ENCODE data around the gene DGKQ.

DGKQ gene

DNA sequence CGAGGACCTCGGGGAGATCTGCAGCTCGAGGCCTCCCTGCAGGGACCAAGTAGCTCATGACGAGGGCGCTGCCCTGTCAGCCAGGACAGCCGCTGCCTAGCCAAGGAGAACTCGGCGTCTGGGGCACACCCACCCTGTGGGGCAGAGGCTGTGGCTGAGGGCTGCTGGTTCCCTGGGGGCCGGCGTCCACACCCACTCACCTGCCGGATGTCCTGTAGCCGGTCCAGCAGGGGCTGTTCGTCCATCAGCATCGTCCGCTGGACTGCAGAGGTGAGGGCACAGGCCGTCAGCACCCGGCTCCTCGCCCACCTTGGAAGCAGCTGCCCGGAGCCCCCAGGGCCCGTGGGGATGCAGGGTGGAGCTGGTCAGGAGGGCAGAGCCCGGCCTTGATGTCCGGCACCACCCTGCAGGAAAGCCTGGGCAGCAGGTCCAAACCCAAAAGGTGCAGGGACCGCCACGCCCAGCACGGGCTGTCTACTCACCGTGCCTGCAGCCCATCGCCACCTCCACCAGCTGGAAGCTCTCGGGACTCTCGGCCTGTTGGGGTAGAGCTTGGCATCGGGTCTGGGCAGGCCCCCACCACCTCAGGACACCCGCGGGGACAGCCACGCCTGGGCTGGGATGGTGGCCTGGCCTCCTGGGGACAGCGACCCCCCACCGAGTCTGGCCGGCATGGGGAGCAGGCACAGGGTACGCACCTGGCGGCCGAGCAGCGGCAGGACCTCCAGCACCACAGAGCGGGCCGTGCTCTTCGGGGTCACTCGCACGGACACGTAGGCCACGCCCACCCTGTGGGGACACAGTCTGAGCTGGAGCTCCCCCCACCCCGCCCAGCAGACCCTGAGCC is 6.9 kb downstream of the DGKQ start:
- no peak overlapping the region for H3K27ac ChIP-seq
- no peaks in the 10 kb centered on the region for H3K4me1 ChIP-seq (ENCODE audit: control insufficient read depth in 1 of 2, insufficient read depth in 1 of 2, low read depth in 1 of 2, low read length in 1 of 2)
- H3K9me3 ChIP-seq, result no peaks in the 10 kb centered on the region
- TF ChIP-seq, protein P1, sequence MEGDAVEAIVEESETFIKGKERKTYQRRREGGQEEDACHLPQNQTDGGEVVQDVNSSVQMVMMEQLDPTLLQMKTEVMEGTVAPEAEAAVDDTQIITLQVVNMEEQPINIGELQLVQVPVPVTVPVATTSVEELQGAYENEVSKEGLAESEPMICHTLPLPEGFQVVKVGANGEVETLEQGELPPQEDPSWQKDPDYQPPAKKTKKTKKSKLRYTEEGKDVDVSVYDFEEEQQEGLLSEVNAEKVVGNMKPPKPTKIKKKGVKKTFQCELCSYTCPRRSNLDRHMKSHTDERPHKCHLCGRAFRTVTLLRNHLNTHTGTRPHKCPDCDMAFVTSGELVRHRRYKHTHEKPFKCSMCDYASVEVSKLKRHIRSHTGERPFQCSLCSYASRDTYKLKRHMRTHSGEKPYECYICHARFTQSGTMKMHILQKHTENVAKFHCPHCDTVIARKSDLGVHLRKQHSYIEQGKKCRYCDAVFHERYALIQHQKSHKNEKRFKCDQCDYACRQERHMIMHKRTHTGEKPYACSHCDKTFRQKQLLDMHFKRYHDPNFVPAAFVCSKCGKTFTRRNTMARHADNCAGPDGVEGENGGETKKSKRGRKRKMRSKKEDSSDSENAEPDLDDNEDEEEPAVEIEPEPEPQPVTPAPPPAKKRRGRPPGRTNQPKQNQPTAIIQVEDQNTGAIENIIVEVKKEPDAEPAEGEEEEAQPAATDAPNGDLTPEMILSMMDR (IDR thresholded peaks at IDR 0.05), result no peak
- peaks cover 62% of the 10 kb centered on the region for H3K36me3 ChIP-seq
- no peak overlapping the region for H3K4me3 ChIP-seq (ENCODE audit: low read depth in 1 of 2, low read length in 1 of 2)
- H3K27me3 ChIP-seq, result peaks cover 49% of the 10 kb centered on the region

DNA sequence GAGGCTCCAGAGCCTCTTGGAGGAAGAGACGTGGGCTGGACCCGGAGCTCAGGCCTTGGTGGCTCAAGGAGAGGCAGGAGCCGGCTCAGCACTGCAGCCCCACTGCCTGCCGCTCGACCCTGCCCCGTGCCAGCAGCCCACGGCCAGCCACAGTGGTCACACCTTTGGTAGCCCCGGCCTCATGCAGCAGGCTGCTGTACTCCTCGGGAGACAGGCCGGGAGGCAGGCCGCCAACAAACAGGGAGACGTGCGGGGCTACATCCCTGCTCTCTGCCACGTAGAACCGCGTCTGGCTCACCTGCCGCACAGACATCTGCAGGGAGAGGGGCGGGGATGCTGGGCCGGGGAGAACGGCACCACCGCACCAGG is 7.6 kb downstream of the DGKQ start:
- H3K9me3 ChIP-seq, result no peaks in the 10 kb centered on the region
- TF ChIP-seq, protein P1 (IDR thresholded peaks at IDR 0.05), result no peak
- H3K36me3 ChIP-seq, result peaks cover 69% of the 10 kb centered on the region
- no peaks in the 10 kb centered on the region for H3K4me1 ChIP-seq (ENCODE audit: control insufficient read depth in 1 of 2, insufficient read depth in 1 of 2, low read depth in 1 of 2, low read length in 1 of 2)
- H3K4me3 ChIP-seq (ENCODE audit: low read depth in 1 of 2, low read length in 1 of 2), result no peak overlapping the region
- no peak overlapping the region for H3K27ac ChIP-seq
- peaks cover 41% of the 10 kb centered on the region for H3K27me3 ChIP-seq

DNA sequence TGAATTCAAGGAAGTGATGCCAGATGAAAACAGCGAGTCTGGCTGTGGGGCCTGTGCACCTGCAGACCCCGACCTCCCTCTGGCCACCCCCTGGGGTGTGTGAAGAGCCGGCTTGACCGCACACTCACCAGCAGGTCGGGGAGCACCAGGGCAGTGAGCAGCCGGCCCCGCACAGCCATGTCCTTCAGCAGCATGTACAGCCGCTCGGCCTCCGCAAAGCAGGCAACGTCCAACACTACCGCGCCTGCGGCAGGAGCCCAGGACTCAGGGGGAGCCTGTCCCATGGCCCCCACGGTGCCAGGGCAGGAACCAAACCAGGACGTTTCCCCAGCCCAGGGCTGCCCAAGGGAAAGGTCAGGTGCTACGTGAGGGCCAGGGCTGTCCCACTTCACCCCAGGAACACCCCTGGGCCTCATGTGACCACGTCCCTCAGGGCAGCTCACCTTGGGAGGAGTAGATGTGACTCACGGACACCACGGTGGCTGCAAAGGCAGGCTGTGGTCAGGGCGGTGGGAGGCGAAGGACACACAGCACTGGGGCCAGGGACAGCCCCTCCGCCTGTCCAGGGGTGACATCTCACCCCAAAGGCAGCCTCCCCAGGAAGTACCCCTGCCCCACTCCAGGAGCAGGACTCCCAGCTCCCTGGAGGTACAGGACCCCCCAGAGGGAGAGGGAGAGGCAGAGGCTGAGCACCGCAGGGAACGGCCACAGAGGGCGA is 8.2 kb downstream of the DGKQ start:
- no peaks in the 10 kb centered on the region for H3K9me3 ChIP-seq
- H3K27ac ChIP-seq, result no peak overlapping the region
- peaks cover 37% of the 10 kb centered on the region for H3K27me3 ChIP-seq
- no peak overlapping the region for H3K4me3 ChIP-seq (ENCODE audit: low read depth in 1 of 2, low read length in 1 of 2)
- TF ChIP-seq, protein P1 (IDR thresholded peaks at IDR 0.05), result no peak
- H3K4me1 ChIP-seq (ENCODE audit: control insufficient read depth in 1 of 2, insufficient read depth in 1 of 2, low read depth in 1 of 2, low read length in 1 of 2), result no peaks in the 10 kb centered on the region
- peaks cover 75% of the 10 kb centered on the region for H3K36me3 ChIP-seq

DNA sequence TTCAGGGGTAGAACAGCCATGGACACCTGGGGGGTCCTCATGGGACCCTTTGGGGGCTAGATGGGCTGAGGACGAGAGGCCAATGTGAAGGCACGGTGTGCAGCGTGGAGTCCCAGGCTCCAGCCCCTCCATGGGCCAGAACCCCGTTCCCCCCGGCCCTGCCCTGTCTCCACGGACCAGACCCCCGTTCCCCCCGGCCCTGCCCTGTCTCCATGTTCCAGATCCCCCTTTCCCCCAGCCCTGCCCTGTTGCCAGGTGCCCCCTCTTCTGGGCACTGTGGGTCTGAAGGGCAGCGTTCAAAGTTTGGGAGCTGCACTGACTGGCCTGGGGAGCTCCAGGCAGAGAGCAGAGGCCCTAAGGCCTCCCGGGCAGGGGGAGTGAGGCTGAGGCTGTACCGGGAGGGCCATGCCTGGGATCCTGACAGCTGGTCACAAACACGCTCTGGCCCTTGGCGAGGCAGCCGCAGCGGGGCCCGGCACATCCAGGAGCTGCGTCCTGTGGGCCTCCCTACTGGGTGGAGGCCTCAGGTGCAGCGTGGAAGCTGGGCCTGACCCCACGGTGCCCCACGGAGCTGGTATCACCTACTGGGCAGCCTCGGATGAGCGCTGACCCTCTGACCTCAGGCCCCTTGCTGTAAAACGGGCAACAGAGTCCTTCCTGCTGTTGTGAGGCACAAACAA is 8.9 kb downstream of the DGKQ start:
- Histone ChIP-seq H3K4me1 (ENCODE audit: control insufficient read depth in 1 of 2, insufficient read depth in 1 of 2, low read depth in 1 of 2, low read length in 1 of 2) (no peaks in the 10 kb centered on the region), H3K9me3 (no peaks in the 10 kb centered on the region), H3K36me3 (peaks cover 82% of the 10 kb centered on the region), H3K27me3 (peaks cover 31% of the 10 kb centered on the region), H3K4me3 (ENCODE audit: low read depth in 1 of 2, low read length in 1 of 2) (no peak overlapping the region), H3K27ac (no peak overlapping the region)
- TF ChIP-seq, protein P1 (IDR thresholded peaks at IDR 0.05), result no peak

DNA sequence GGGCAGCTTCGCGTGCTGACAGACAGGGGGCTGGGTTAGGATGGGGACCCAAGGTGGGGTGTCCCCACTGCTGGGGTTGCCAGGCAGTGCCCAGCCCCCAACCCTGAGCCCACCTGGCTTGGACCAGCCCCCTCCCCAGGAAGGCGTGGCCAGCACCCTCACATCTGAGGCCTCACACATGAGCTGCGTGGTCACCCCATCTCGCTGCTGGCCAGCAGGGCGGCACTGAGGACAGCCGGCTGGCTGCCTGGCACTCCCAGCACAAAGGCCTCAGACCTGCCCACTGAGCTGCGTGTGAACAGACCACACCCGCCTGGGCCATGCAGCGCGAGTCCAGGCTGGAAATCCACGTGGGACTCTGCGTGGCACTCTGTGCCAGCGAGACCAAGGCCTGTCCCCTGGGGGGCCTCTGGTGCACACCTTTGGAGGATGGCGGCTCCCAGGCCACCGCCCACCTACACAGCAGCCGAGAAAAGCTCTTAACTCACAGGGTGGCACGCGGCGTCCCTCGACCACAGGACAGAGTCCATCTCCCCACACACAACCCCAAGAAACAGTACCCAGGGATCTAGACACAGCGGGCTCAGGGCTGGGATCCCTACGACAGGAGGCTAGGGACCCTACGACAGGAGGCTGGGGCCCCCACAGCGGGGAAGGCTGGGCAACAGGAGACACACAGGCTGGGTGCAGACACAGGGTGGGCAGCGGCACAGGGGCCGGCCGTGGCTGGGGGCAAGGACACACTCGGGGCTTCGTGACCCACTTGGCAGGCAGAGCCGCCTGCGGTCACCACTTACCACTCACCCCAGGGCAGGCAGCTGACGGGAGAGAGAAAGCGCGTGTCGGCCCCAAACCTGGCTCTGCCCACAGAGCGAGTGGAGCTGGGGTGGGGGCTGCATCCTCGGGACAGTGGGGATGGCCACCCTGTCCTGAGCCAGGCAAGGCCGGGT is 9.8 kb downstream of the DGKQ start:
- H3K27me3 ChIP-seq, result peaks cover 23% of the 10 kb centered on the region
- no peaks in the 10 kb centered on the region for H3K9me3 ChIP-seq
- no peak overlapping the region for H3K4me3 ChIP-seq (ENCODE audit: low read depth in 1 of 2, low read length in 1 of 2)
- H3K36me3 ChIP-seq, result peaks cover 91% of the 10 kb centered on the region
- H3K4me1 ChIP-seq (ENCODE audit: control insufficient read depth in 1 of 2, insufficient read depth in 1 of 2, low read depth in 1 of 2, low read length in 1 of 2), result no peaks in the 10 kb centered on the region
- TF ChIP-seq, protein P1 (IDR thresholded peaks at IDR 0.05), result no peak
- H3K27ac ChIP-seq, result no peak overlapping the region

Data from neutrophil (primary cell).